ENCODE results near the gene NAV3.
"Not testable (repeated sequence)": the region's sequence is repeated elsewhere in the genome, so short reads cannot be mapped to it uniquely, and the experiment has no call there.

Gene NAV3

DNA sequence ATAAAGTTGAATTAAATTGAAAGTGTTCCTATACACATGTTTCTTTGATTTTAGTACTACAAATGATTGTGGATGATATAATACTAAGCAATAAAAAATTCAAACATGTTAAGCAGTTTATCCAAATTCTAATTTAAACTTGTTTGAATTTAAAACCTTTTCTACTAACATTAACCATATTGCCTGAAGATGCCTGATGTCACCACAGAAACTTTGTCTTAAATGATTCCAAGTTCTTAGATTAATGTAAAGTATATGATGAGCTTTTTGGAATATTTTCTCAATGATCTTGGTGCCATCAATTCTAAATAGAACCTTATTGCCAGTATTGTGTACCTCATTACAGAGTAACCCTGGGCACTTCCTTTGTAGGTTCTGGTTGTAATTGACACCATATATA, 259.6 kb downstream of the NAV3 start:
- Histone ChIP-seq H3K27ac (ENCODE audit: low read depth, low read length) (no peak overlapping the region), H3K36me3 (ENCODE audit: control insufficient read depth, insufficient read depth, low read length) (no peaks in the 10 kb centered on the region), H3K4me1 (ENCODE audit: control insufficient read depth, insufficient read depth, low read length) (no peaks in the 10 kb centered on the region), H3K9me3 (ENCODE audit: control insufficient read depth, insufficient read depth, low read length) (no peaks in the 10 kb centered on the region), H3K4me3 (ENCODE audit: low read depth, low read length) (no peak overlapping the region), H3K9ac (ENCODE audit: low read depth, low read length) (no peak overlapping the region), H3K27me3 (ENCODE audit: control insufficient read depth, insufficient read depth, low read length) (no peaks in the 10 kb centered on the region)

- no peaks in the 10 kb centered on the region for H3K36me3 ChIP-seq (ENCODE audit: control insufficient read depth, insufficient read depth, low read length)
- H3K27ac ChIP-seq (ENCODE audit: low read depth, low read length), result no peak overlapping the region
- H3K9me3 ChIP-seq (ENCODE audit: control insufficient read depth, insufficient read depth, low read length), result no peaks in the 10 kb centered on the region
- no peaks in the 10 kb centered on the region for H3K4me1 ChIP-seq (ENCODE audit: control insufficient read depth, insufficient read depth, low read length)
- no peak overlapping the region for H3K9ac ChIP-seq (ENCODE audit: low read depth, low read length)
- no peaks in the 10 kb centered on the region for H3K27me3 ChIP-seq (ENCODE audit: control insufficient read depth, insufficient read depth, low read length)
- no peak overlapping the region for H3K4me3 ChIP-seq (ENCODE audit: low read depth, low read length)
These were observed 264.9 kb downstream of the NAV3 start for GRCh38 chr12:78095623-78096022.

- Histone ChIP-seq H3K36me3 (ENCODE audit: control insufficient read depth, insufficient read depth, low read length) (no peaks in the 10 kb centered on the region), H3K4me3 (ENCODE audit: low read depth, low read length) (no peak overlapping the region), H3K27ac (ENCODE audit: low read depth, low read length) (no peak overlapping the region), H3K27me3 (ENCODE audit: control insufficient read depth, insufficient read depth, low read length) (no peaks in the 10 kb centered on the region), H3K9me3 (ENCODE audit: control insufficient read depth, insufficient read depth, low read length) (no peaks in the 10 kb centered on the region), H3K9ac (ENCODE audit: low read depth, low read length) (no peak overlapping the region), H3K4me1 (ENCODE audit: control insufficient read depth, insufficient read depth, low read length) (0 out of 2 replicates have a peak, but pooled peaks cover 2% of the 10 kb centered on the region)
These were observed 266.4 kb downstream of the NAV3 start for GRCh38 chr12:78096909-78097597.

GRCh38 chr12:78099806-78100205, 269.1 kb downstream of the NAV3 start:
- H3K4me3 ChIP-seq (ENCODE audit: low read depth, low read length), result no peak overlapping the region

DNA sequence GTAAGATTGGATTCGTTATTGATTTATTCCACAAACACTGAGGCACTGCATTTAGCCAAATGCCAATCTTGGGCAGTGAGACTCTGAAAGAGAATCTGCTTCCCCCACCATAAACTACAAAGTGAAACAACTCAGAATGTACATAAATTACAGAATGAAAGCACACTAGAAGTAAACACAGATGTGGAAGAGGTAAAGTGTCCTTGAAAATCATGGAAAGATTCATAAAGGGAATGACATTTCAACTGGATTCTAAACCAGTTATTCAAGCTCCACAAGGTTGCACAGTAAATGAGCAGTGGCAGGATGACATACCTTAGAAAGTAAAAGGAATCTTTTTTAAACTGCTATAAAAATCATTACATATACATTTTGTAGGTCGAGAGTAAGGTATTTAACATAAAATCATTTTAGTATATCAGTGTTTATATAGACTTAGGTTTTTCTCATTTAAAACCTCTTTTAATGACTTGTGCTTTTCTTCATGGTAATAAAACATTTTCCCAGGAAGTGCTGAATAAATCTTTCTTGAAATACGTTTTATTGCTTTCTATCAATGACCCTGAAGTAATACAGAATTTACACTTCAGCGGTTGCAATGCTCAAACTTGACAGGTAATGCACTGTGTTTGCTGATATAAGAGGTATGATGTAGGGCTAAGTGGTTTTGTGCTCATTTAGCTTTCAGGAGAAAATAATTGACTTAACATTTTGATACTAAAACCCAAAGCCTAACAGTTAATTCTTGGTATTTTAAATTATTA, 270.6 kb downstream of the NAV3 start:
- Histone ChIP-seq H3K4me3 (ENCODE audit: low read depth, low read length) (no peak overlapping the region), H3K4me1 (ENCODE audit: control insufficient read depth, insufficient read depth, low read length) (0 out of 2 replicates have a peak, but pooled peaks cover 3% of the 10 kb centered on the region), H3K36me3 (ENCODE audit: control insufficient read depth, insufficient read depth, low read length) (no peaks in the 10 kb centered on the region), H3K27me3 (ENCODE audit: control insufficient read depth, insufficient read depth, low read length) (no peaks in the 10 kb centered on the region), H3K27ac (ENCODE audit: low read depth, low read length) (no peak overlapping the region), H3K9me3 (ENCODE audit: control insufficient read depth, insufficient read depth, low read length) (no peaks in the 10 kb centered on the region), H3K9ac (ENCODE audit: low read depth, low read length) (no peak overlapping the region)

More at GRCh38 chr12:78099806-78100205, 269.1 kb downstream of the NAV3 start:
- Histone ChIP-seq H3K36me3 (ENCODE audit: control insufficient read depth, insufficient read depth, low read length) (no peaks in the 10 kb centered on the region), H3K9ac (ENCODE audit: low read depth, low read length) (no peak overlapping the region), H3K27me3 (ENCODE audit: control insufficient read depth, insufficient read depth, low read length) (no peaks in the 10 kb centered on the region), H3K27ac (ENCODE audit: low read depth, low read length) (no peak overlapping the region), H3K9me3 (ENCODE audit: control insufficient read depth, insufficient read depth, low read length) (no peaks in the 10 kb centered on the region), H3K4me1 (ENCODE audit: control insufficient read depth, insufficient read depth, low read length) (0 out of 2 replicates have a peak, but pooled peaks cover 3% of the 10 kb centered on the region)

DNA sequence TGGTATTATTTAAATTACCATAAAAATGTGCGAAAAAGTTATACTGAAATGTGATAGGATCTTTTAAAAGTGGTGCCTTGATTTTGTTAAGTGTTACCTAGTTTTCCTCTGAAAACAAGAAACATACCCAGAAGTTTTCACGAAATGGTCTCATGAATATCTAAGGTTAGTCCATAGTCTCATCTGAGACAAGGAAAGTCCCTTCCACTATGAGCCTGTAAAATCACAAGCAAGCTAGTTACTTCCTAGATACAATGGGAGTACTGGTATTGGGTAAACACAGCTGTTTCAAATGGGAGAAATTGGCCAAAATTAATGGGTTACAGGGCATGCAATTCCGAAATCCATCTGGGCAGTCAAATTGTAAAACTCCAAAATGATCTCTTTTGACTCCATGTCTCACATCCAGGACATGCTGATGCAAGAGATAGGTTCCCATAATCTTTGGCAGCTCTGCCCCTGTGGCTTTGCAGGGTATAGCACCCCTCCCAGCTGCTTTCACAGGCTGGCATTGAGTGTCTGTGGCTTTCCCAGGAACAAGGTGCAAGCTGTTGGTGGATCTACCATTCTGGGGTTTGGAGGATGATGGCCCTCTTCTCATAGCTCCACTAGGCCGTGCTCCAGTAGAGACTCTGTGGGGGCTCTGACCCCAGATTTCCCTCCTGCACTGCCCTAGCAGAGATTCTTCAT, 271.4 kb downstream of the NAV3 start:
- Histone ChIP-seq H3K4me1 (ENCODE audit: control insufficient read depth, insufficient read depth, low read length) (0 out of 2 replicates have a peak, but pooled peaks cover 3% of the 10 kb centered on the region), H3K36me3 (ENCODE audit: control insufficient read depth, insufficient read depth, low read length) (no peaks in the 10 kb centered on the region), H3K27me3 (ENCODE audit: control insufficient read depth, insufficient read depth, low read length) (no peaks in the 10 kb centered on the region), H3K9ac (ENCODE audit: low read depth, low read length) (no peak overlapping the region), H3K27ac (ENCODE audit: low read depth, low read length) (no peak overlapping the region), H3K4me3 (ENCODE audit: low read depth, low read length) (no peak overlapping the region), H3K9me3 (ENCODE audit: control insufficient read depth, insufficient read depth, low read length) (no peaks in the 10 kb centered on the region)

DNA sequence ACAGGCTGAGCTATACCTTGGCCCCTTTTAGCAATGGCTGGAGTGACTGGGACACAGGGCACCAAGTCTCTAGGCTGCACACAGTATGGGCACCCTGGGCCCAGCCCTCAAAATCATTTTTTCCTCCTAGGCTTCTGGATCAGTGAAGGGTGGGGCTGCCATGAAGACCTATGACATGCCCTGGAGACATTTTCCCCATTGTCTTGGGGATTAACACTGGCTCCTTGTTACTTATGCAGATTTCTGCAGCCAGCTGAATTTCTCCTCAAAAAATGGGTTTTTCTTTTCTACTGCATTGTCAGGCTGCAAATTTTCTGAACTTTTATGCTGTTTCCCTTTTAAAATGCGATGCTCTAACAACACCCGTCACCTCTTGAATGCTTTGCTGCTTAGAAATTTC, 272.1 kb downstream of the NAV3 start:
- not testable (repeated sequence) for H3K4me3 ChIP-seq (ENCODE audit: low read depth, low read length); H3K9ac ChIP-seq (ENCODE audit: low read depth, low read length); H3K9me3 ChIP-seq (ENCODE audit: control insufficient read depth, insufficient read depth, low read length); H3K27me3 ChIP-seq (ENCODE audit: control insufficient read depth, insufficient read depth, low read length); H3K4me1 ChIP-seq (ENCODE audit: control insufficient read depth, insufficient read depth, low read length); H3K27ac ChIP-seq (ENCODE audit: low read depth, low read length); H3K36me3 ChIP-seq (ENCODE audit: control insufficient read depth, insufficient read depth, low read length)

DNA sequence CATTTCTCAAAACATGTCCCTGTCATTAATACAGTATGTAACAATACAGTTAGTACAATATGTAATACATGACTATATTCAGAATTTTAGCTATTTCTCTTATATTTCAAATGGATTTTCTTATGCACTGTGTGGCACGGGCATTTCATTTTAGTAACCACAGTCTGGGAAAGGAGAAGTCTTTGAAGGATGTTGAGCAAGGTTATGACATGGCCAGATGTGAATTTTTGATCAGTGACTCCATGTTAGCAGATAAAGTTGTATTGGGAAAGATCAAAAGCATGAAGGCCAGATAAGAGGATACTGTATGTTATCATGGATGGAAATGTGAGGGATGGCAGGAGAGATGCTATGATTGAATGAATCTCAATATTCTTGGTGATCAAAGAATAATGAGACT, 285.2 kb downstream of the NAV3 start:
- Histone ChIP-seq H3K4me1 (ENCODE audit: control insufficient read depth, insufficient read depth, low read length) (no peaks in the 10 kb centered on the region), H3K36me3 (ENCODE audit: control insufficient read depth, insufficient read depth, low read length) (no peaks in the 10 kb centered on the region)

DNA sequence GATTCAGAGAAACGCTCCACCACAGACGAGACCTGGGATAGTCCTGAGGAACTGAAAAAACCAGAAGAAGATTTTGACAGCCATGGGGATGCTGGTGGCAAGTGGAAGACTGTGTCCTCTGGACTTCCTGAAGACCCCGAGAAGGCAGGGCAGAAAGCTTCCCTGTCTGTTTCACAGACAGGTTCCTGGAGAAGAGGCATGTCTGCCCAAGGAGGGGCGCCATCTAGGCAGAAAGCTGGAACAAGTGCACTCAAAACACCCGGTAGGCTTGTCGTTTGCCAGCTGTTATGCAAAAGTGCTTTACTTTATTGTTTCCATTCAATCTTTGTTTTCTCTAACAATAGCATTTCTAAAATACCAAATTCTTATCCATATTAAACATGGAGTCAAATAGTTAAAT, 287.3 kb downstream of the NAV3 start:
- H3K4me3 ChIP-seq (ENCODE audit: low read depth, low read length), result no peak overlapping the region
- no peaks in the 10 kb centered on the region for H3K36me3 ChIP-seq (ENCODE audit: control insufficient read depth, insufficient read depth, low read length)
- no peak overlapping the region for H3K9ac ChIP-seq (ENCODE audit: low read depth, low read length)
- H3K4me1 ChIP-seq (ENCODE audit: control insufficient read depth, insufficient read depth, low read length), result no peaks in the 10 kb centered on the region
- no peak overlapping the region for H3K27ac ChIP-seq (ENCODE audit: low read depth, low read length)
- peaks cover 4% of the 10 kb centered on the region; the same call in 1 of the 2 replicates for H3K9me3 ChIP-seq (ENCODE audit: control insufficient read depth, insufficient read depth, low read length)
- H3K27me3 ChIP-seq (ENCODE audit: control insufficient read depth, insufficient read depth, low read length), result no peaks in the 10 kb centered on the region

More for the DNA sequence above, 285.2 kb downstream of the NAV3 start:
- Histone ChIP-seq H3K27ac (ENCODE audit: low read depth, low read length) (no peak overlapping the region), H3K9me3 (ENCODE audit: control insufficient read depth, insufficient read depth, low read length) (peaks cover 12% of the 10 kb centered on the region; the same call in 1 of the 2 replicates), H3K4me3 (ENCODE audit: low read depth, low read length) (no peak overlapping the region), H3K27me3 (ENCODE audit: control insufficient read depth, insufficient read depth, low read length) (no peaks in the 10 kb centered on the region), H3K9ac (ENCODE audit: low read depth, low read length) (no peak overlapping the region)

DNA sequence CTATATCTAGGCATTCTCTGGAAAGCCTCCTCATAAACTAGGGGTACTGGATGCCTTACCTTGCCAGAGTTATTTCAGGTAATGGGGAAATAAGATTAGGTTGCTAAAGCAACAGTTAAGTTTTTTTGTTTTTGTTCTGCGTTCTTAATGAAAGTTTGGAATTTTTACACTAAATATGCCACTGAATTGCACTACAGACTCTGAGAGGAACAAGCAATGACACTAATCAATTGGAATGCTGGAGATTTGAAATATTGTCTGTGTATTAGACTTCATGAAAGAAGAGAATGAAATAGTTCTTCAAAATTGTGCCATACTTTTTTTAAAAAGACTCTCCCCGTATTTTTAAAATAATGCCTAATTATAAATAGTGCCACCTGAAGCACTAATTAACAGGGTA, 287.8 kb downstream of the NAV3 start:
- Histone ChIP-seq H3K4me3 (ENCODE audit: low read depth, low read length) (no peak overlapping the region), H3K9me3 (ENCODE audit: control insufficient read depth, insufficient read depth, low read length) (no peaks in the 10 kb centered on the region), H3K27me3 (ENCODE audit: control insufficient read depth, insufficient read depth, low read length) (no peaks in the 10 kb centered on the region), H3K4me1 (ENCODE audit: control insufficient read depth, insufficient read depth, low read length) (no peaks in the 10 kb centered on the region), H3K36me3 (ENCODE audit: control insufficient read depth, insufficient read depth, low read length) (no peaks in the 10 kb centered on the region), H3K27ac (ENCODE audit: low read depth, low read length) (no peak overlapping the region), H3K9ac (ENCODE audit: low read depth, low read length) (no peak overlapping the region)
